ENCODE results near the gene CCL5.

The CCL5 gene

DNA sequence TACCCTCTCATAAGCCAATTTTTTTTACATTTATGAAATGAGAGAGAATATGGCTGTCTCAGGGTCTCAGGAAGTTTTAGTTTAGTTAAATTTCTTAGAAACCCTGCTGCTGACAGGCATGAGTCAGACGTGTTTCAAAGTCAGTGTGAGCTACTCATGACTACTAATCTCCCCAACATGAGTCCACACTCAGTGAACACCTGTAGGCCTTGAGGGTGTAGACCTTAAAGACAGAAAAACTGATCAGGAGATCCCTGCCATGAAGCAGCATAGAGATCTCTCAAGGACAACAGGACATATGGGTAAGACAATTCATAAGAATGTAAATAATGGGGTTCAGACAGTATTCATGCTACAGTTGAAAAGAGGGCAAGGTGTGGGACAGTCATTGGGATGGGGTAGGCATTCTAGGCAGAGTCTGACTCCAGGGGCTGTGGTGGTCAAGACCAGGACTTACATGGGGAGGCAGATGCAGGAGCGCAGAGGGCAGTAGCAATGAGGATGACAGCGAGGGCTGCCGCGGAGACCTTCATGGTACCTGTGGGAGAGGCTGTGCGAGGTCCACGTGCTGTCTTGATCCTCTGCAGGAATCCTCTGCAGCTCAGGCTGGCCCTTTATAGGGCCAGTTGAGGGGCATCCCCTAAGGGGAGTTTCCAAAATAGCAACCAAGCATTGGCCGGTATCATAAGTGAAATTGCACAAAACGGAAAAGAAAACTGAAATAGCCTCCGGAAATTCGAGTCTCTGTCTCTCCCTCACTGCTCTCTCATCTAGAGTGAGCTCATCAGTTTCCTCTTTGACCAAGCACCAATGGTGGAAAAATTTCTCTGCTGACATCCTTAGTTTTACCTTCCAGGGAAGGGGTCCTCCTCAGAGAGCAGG lies at the start of gene CCL5:
TSS of gene CCL5 (minus strand) at position 588 of the 882 bp plus-strand sequence.
- DNase-seq: no peak

DNA sequence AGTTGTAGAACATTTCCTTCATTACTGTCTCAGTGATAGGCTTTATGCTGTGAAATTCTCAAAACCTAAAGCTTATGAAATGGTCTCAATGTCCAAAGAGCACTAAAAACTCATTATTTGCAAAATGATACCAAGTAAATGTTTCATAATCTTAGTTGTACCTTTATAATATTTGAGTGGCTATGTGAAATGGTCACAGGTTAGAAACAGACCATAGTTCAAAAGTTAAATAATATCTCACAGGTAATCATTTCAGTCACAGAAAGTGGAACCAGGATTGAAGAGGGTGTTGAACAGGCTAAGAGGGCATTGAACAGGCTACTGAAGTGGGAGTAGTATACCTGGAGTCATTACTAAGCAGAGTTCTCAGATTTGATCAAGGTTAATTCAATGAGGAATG lies 47.6 kb upstream of the CCL5 start:
- DNase-seq: no peak

DNA sequence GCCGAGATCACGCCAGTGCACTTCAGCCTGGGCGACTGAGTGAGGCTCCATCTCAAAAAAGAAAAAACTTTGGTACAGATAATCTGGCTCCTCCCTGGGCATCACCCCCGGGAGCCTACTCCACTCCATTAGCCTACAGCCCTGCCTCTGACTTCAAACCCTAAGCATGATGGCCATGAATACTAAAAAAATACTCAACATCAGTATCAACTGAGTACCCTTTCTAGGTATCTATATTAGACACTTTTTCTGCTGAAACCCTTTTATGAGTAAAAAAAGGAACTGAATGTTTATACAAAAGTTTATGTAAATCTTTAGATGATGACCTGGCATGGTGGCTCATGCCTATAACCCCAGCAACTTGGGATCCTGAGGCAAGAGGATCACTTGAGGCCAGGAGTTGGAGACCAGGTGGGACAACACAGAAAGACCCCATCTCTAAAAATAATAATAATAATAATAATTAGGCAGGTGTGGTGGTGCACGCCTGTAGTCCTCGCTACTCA lies 43.5 kb upstream of the CCL5 start:
- DNase-seq: no peak

GRCh38 chr17:35920229-35920628 lies 40.1 kb upstream of the CCL5 start:
- no peak for DNase-seq

- DNase-seq: no peak
Measured at GRCh38 chr17:35918665-35919064, 38.5 kb upstream of the CCL5 start.

- DNase-seq: no peak
Measured at GRCh38 chr17:35917519-35918213, 37.5 kb upstream of the CCL5 start.

GRCh38 chr17:35915153-35915964 lies 35.2 kb upstream of the CCL5 start:
- DNase-seq: no peak

GRCh38 chr17:35914354-35914753 lies 34.2 kb upstream of the CCL5 start:
- no peak for DNase-seq

- DNase-seq: no peak
Measured at GRCh38 chr17:35913609-35914008, 33.4 kb upstream of the CCL5 start.

DNA sequence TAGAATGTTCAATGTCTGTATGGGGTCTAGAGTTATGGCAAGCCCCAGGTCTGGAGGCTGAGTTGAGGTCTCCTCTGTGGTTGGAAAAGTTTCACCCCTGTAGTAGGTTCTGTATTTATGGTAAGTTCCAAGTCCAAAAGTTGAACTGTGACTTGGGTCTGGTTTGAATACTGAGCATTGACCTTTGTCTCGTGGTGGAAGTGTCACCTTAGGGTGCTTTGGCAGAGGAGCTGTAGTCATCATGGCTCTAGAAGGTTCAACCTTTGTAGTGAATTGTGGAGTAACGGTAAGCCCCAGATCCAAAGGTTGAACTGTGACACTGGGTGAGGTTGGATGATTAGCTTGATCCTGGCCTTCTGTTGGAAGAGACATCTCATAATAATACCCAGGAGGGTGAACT lies 32.8 kb upstream of the CCL5 start:
- no peak for DNase-seq

DNA sequence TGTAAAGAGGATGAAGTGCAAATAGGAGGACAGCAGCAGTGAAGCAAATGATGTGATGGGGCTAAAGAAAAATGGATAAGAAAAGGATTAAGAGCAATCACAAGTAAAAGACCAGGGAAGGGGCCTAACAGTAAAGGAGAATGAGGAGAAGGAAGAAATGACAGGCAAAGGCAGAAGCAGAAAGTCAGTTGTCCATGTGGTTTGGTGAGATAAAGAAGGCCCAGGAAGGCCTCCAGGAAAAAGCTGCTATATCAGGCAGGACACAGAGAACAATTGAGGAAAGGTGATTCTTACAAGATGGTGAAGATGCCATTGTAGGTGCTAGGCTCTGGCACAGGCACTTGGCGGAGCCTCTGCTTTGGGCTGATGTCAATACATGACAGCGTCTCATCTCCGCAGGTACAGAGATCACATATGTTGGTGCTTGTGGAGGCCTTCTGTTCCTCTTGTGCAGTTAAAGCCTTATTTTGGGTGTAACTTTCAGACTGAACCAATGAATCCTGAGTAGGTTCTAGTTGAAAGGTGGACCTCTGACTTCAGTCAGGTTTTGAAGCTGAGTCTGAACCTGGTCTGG lies 32.3 kb upstream of the CCL5 start:
- DNase-seq: no peak

- DNase-seq: no peak
Measured at GRCh38 chr17:35909408-35909807, 29.2 kb upstream of the CCL5 start.

GRCh38 chr17:35907691-35908090 lies 27.5 kb upstream of the CCL5 start:
- no peak for DNase-seq

DNA sequence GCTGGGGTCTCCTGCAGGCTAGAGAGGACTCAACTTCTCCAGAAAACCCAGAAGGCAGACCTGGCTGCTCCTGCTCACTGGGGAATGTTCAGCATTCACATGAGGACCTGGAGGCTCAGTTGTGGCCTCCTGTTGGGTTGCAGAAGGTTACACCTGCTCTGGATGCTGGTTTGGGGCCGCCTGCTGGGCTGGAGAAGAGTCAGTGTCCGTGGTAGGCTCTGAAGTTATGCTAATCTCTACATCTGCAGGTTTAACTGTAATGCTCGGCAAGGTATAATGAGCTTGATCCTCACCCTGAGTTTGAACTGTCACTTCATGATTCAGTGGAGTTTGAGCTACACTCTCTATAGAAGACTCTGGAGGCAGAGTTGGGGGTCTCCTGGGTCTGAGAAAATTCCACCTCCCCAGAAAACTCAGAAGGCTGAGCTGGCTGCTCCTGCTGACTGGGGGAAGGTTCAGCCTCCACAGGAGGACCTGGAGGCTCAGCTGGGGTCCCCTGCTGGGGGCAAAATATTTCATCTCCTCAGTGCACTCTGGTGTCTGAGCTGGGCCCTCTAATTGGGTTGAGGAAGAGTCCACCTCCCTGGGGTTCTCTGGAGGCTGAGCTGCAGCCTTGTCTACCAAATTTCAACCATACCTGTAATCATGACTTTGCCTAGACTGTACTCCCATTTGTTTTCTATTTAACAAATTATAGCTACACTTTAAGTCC lies 26.9 kb upstream of the CCL5 start:
- DNase-seq: no peak

- no peak for DNase-seq
Measured at GRCh38 chr17:35906191-35906925, 26.2 kb upstream of the CCL5 start.

DNA sequence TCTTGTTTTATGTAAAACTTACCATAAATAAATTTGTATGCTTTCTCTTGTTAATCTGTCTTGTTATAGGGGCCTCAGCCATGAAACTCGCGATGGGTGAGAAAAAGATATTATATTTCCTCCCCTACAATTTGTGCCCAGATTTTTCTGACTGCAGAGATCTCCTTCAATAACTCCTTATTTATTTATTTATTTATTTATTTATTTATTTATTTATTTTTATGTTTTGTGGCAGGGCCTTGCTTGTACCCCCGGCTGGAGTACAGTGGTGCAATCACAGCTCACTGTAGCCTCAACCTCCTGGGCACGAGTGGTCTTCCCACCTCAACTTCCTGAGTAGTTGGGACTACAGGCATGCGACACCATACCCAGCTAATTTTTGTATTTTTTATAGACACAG lies 23.3 kb upstream of the CCL5 start:
- DNase-seq: no peak

DNA sequence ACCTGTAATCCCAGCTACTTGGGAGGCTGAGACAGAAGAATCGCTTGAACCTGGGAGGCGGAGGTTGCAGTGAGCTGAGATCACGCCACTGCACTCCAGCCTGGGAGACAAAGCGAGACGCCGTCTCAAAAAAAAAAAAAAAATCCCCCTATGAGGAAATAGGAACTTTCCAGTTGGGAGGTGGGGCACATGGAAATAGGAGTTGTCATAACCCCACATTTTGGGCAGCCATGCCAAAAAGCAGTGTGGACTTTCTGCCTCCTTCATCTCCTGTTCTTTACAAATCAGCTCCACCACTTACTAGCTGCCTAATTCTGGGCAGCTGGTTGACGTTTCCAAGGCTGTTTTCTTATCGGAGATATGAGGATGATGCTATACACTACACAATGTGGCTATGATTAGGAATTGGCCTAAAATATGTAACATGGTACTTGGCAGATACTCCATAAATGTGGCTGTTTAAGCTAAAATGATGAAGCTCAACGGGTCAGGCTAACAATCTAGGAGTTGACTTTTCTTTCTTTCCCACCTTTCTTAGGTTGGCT lies 21.5 kb upstream of the CCL5 start:
- no peak for DNase-seq

GRCh38 chr17:35900708-35901480 lies 20.7 kb upstream of the CCL5 start:
- no peak for DNase-seq

GRCh38 chr17:35900280-35900679 lies 20.1 kb upstream of the CCL5 start:
- DNase-seq: no peak

All from NCI-H345 (cell line).